Right lobe of liver (tissue), 6 donors: ENCODE results near the gene JPT2. TPM values are rescaled to one million over a fixed set of nuclear protein-coding genes. Genes with fewer than 3 reads are reported as not detected.

Source experiments
- ATAC-seq, 4 donors: fragments of 200-7000 bp; cut with Tn5 transposase; one replicate each; pipeline ENCODE4 v1.9.1; 2020; ENCODE audit warnings: mild to moderate bottlenecking in 4 of 4, moderate library complexity in 4 of 4
- DNase-seq, 3 donors: peaks; one replicate each; pipeline ENCODE4 v3.0.0-alpha.2; 2020
- H3K27ac ChIP-seq, 3 donors: fragments of 200-600 bp; one replicate each; pipeline ENCODE4 v1.8.0; 2022
- H3K27me3 ChIP-seq, 2 donors: fragments of 200-600 bp; one replicate each; pipeline ENCODE4 v1.8.0; 2022
- H3K36me3 ChIP-seq, 4 donors: fragments of 200-600 bp; sonication (generic) in 1 of 4; one replicate each; pipeline versions ENCODE4 v1.5.1 to v1.8.0; 2017 to 2022; ENCODE audit warnings: control low read depth in 1 of 4
- H3K4me1 ChIP-seq, 4 donors: fragments of 200-600 bp; sonication (generic) in 1 of 4; one replicate each; pipeline versions ENCODE4 v1.5.1 to v1.8.0; 2017 to 2022; ENCODE audit warnings: control low read depth in 1 of 4
- H3K4me3 ChIP-seq, 3 donors: fragments of 200-600 bp; one replicate each; pipeline ENCODE4 v1.8.0; 2022
- H3K9me3 ChIP-seq, 4 donors: fragments of 200-600 bp; sonication (generic) in 1 of 4; one replicate each; pipeline versions ENCODE4 v1.5.1 to v1.8.0; 2017 to 2022; ENCODE audit warnings: control low read depth in 1 of 4
- CTCF ChIP-seq, 4 donors: fragments of 200-600 bp in 3 of 4; fragments of 450-650 bp in 1 of 4; IDR thresholded peaks; one replicate each; pipeline versions ENCODE4 v1.5.1 to v1.8.0; 2016 to 2022; ENCODE audit warnings: antibody characterized with exemption in 4 of 4, mild to moderate bottlenecking in 2 of 4
- POLR2A ChIP-seq: fragments of 450-650 bp; IDR thresholded peaks from one replicate; pipeline ENCODE4 v1.6.1; 2017; ENCODE audit warnings: antibody characterized with exemption, mild to moderate bottlenecking
- WGBS: methylation state at CpG from one replicate; pipeline ENCODE4 v1.1.6; 2018; ENCODE audit warnings: low coverage, low lambda C conversion rate; ENCODE audit not compliant: insufficient coverage; ENCODE audit errors: missing lambda C conversion rate; 5-methylcytosine and 5-hydroxymethylcytosine counted together
- intact Hi-C, 2 donors: fragments of 100-400 bp; cut with DNase I; formaldehyde crosslinking; loops; one replicate each; pipeline versions ENCODE4 v1.11.2 to v1.14.1; 2022
- total RNA-seq, 6 experiments: library from RNA; depleted of rRNA in 2 of 6; stranded (reverse); fragments of >200 nt in 2 of 6; fragmentation: NEBNext Ultra II Directional in 3 of 6; extraction: Animal tissue kit (Norgen Biotek cat#: 25700) in 3 of 6; gene quantifications; one replicate each; pipeline versions ENCODE4 v1.1.0 to v1.2.4, GENCODE V29; 2016 to 2023
- donor health status: DM: no; HTN: yes; CAD: no.
- donor health status: DM: no; HTN: no; CAD: no.
- donor health status: DM: no; HTN: no; CAD: no.
- donor health status: DM: no; HTN: yes; CAD: no.
- donor health status: DM: no; HTN: yes; CAD: no.

JPT2 gene
- total RNA-seq, 6 experiments from 2014 or later: 31.0 to 47.7 (median 38.7) TPM

- Histone ChIP-seq H3K4me3 (no peak overlapping the region), H3K36me3 (peaks cover 3 to 83% (median 23%) of the 10 kb centered on the region in 4 donors), H3K27me3 (no peaks in the 10 kb centered on the region), H3K9me3 (no peaks in the 10 kb centered on the region), H3K27ac (no peak overlapping the region), H3K4me1 (no peaks in the 10 kb centered on the region)
- intact Hi-C loops: loop anchor here in 1 of 2 donors (10.0 kb wide), 1 partner anchor 55 kb away; the partner anchor contains the start of genes CRAMP1 and IFT140
- no peak for ATAC-seq
- no peak for DNase-seq
- TF ChIP-seq CTCF (IDR thresholded peaks at IDR 0.05): no peak
- TF ChIP-seq POLR2A: no peak
- WGBS: 86% methylated on average over 2 of the region's 7 CpGs
These were observed 8.4 kb upstream of the JPT2 start for GRCh38 chr16:1669698-1670097.

GRCh38 chr16:1670371-1670770 is 7.7 kb upstream of the JPT2 start:
- H3K4me3 ChIP-seq: no peak overlapping the region
- no peak overlapping the region for H3K27ac ChIP-seq
- H3K9me3 ChIP-seq: no peaks in the 10 kb centered on the region
- H3K27me3 ChIP-seq: no peaks in the 10 kb centered on the region
- WGBS: 90% methylated on average over 13 of the region's 19 CpGs
- intact Hi-C loops: no loop called here
- ATAC-seq (no peak), DNase-seq (no peak)
- TF ChIP-seq CTCF (IDR thresholded peaks at IDR 0.05): no peak
- peaks cover 3 to 83% (median 21%) of the 10 kb centered on the region in 4 donors for H3K36me3 ChIP-seq
- no peaks in the 10 kb centered on the region for H3K4me1 ChIP-seq

- H3K4me3 ChIP-seq: no peak overlapping the region
- no peak for ATAC-seq
- TF ChIP-seq POLR2A (no peak), CTCF (IDR thresholded peaks at IDR 0.05) (no peak)
- H3K4me1 ChIP-seq: no peaks in the 10 kb centered on the region
- H3K36me3 ChIP-seq: peaks cover 3 to 81% (median 21%) of the 10 kb centered on the region in 4 donors
- WGBS: 100% methylated on average over 3 of the region's 7 CpGs
- intact Hi-C loops: no loop called here
- H3K27me3 ChIP-seq: no peaks in the 10 kb centered on the region
- H3K27ac ChIP-seq: no peak overlapping the region
- H3K9me3 ChIP-seq: no peaks in the 10 kb centered on the region
- no peak for DNase-seq
These were observed 7.2 kb upstream of the JPT2 start for GRCh38 chr16:1670866-1671265.

- ATAC-seq: peak in 1 of 4 donors; percentile 28
- peak in 1 of 3 donors; percentile 58 for DNase-seq
- intact Hi-C loops: no loop called here
- Histone ChIP-seq H3K36me3 (peaks cover 3 to 54% (median 8%) of the 10 kb centered on the region in 4 donors), H3K4me1 (no peaks in the 10 kb centered on the region), H3K27ac (no peak overlapping the region), H3K4me3 (no peak overlapping the region), H3K27me3 (no peaks in the 10 kb centered on the region), H3K9me3 (no peaks in the 10 kb centered on the region)
- TF ChIP-seq CTCF (IDR thresholded peaks at IDR 0.05): no peak
- TF ChIP-seq POLR2A: no peak
- 82% methylated on average over 12 of the region's 26 CpGs for WGBS
These were observed 4.5 kb upstream of the JPT2 start for GRCh38 chr16:1673424-1674151.
